GM21717 (cell line): ENCODE measurements around the gene SUSD5.

Experiments used
- ATAC-seq: cut with Tn5 transposase; IDR thresholded peaks from one replicate; pipeline ENCODE4 v1.9.1; 2021; ENCODE audit warnings: mild to moderate bottlenecking, moderate library complexity; ENCODE audit not compliant: unreplicated experiment

SUSD5 gene

GRCh38 chr3:33218446-33219174 is at the start of gene SUSD5:
Gene SUSD5, minus strand, starts transcription at chr3:33218810. Its CDS starts 13 bp downstream, at chr3:33218797.
- no peak for ATAC-seq

GRCh38 chr3:33260104-33260503 is 41.5 kb upstream of the SUSD5 start:
- ATAC-seq: no peak

GRCh38 chr3:33256249-33256648 is 37.6 kb upstream of the SUSD5 start:
- ATAC-seq: no peak

GRCh38 chr3:33250712-33251111 is 32.1 kb upstream of the SUSD5 start:
- ATAC-seq: no peak

- no peak for ATAC-seq
Measured at GRCh38 chr3:33246786-33247185, 28.2 kb upstream of the SUSD5 start.

GRCh38 chr3:33240261-33240660 is 21.7 kb upstream of the SUSD5 start:
- no peak for ATAC-seq

GRCh38 chr3:33238923-33239322 is 20.3 kb upstream of the SUSD5 start:
- no peak for ATAC-seq

- no peak for ATAC-seq
Measured at GRCh38 chr3:33237439-33237838, 18.8 kb upstream of the SUSD5 start.

GRCh38 chr3:33236005-33236404 is 17.4 kb upstream of the SUSD5 start:
- ATAC-seq: no peak

GRCh38 chr3:33233884-33234283 is 15.3 kb upstream of the SUSD5 start:
- no peak for ATAC-seq

GRCh38 chr3:33231756-33232465 is 13.3 kb upstream of the SUSD5 start:
- no peak for ATAC-seq

GRCh38 chr3:33229947-33230346 is 11.3 kb upstream of the SUSD5 start:
- ATAC-seq: no peak

GRCh38 chr3:33229066-33229465 is 10.5 kb upstream of the SUSD5 start:
- ATAC-seq: no peak

GRCh38 chr3:33221241-33221640 is 2.6 kb upstream of the SUSD5 start:
- ATAC-seq: no peak

GRCh38 chr3:33219175-33219487 is 521 bp upstream of the SUSD5 start:
- no peak for ATAC-seq

- ATAC-seq: no peak
Measured at GRCh38 chr3:33217866-33218445, 654 bp downstream of the SUSD5 start.

- ATAC-seq: no peak
Measured at GRCh38 chr3:33215739-33216138, 2.9 kb downstream of the SUSD5 start.

GRCh38 chr3:33212406-33212805 is 6.2 kb downstream of the SUSD5 start:
- no peak for ATAC-seq

- ATAC-seq: no peak
Measured at GRCh38 chr3:33211444-33211843, 7.2 kb downstream of the SUSD5 start.

GRCh38 chr3:33209357-33209756 is 9.3 kb downstream of the SUSD5 start:
- no peak for ATAC-seq

- no peak for ATAC-seq
Measured at GRCh38 chr3:33202711-33203457, 15.7 kb downstream of the SUSD5 start.

GRCh38 chr3:33201195-33201594 is 17.4 kb downstream of the SUSD5 start:
- no peak for ATAC-seq
